ENCODE measurements around the gene MBNL3.

DNA sequence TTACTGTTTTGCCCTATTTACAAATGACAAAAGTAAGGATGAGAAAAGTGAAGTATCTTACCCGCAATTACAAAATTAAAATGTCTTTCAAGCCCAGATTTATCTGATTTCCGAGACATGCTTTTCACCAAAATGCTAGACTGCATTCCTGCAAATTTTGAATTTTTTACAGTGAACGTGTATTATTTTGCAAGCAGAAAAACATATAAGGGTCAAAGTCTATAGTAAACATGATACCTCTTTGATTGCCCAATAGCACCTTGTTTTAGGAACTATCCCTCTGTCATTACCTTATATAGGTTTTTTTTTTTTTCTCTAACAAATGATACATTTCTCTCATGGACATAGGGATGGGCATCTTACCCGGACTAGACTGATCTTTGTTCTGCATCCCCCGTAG lies 135.4 kb downstream of the MBNL3 start:
- TF ChIP-seq CTCF (IDR thresholded peaks at IDR 0.05) (no peak), POLR2A (IDR thresholded peaks at IDR 0.05) (no peak)
